Large intestine (tissue), 12 donors: ENCODE data around the gene SMAP1. TPM values are rescaled to one million over a fixed set of nuclear protein-coding genes. Genes with fewer than 3 reads are reported as not detected.
A peak's percentile ranks its signal among the peaks of the same experiment; 100 is the strongest.

Experiments used
- DNase-seq, 2 donors: peaks; one replicate each; pipeline versions ENCODE4 v3.0.0 to v3.0.0-alpha.2; 2013
- H3K27ac ChIP-seq: one replicate; pipeline ENCODE4 v1.5.1; 2013; ENCODE audit warnings: low read length
- H3K27me3 ChIP-seq: 2 replicates; pipeline ENCODE4 v1.6.1; 2013; ENCODE audit warnings: low read length; ENCODE audit not compliant: control insufficient read depth, insufficient read depth
- H3K36me3 ChIP-seq: 2 replicates; pipeline ENCODE4 v1.6.1; 2013; ENCODE audit warnings: low read length; ENCODE audit not compliant: control insufficient read depth, insufficient read depth
- H3K4me1 ChIP-seq: one replicate; pipeline ENCODE4 v1.6.1; 2013; ENCODE audit warnings: low read length; ENCODE audit not compliant: control insufficient read depth, insufficient read depth
- H3K4me3 ChIP-seq: one replicate; pipeline ENCODE4 v1.5.1; 2013; ENCODE audit warnings: low read length
- H3K9me3 ChIP-seq: one replicate; pipeline ENCODE4 v1.6.1; 2013; ENCODE audit warnings: mild to moderate bottlenecking, low read depth, low read length, moderate library complexity; ENCODE audit not compliant: control insufficient read depth
- WGBS: methylation state at CpG from one replicate; pipeline ENCODE4 v1.1.5; 2013; ENCODE audit warnings: low lambda C conversion rate; ENCODE audit not compliant: insufficient coverage; 5-methylcytosine and 5-hydroxymethylcytosine counted together
- long read RNA-seq, 11 donors: transcript quantifications; one replicate each; lab custom pipeline, GENCODE V29; 2026
- polyA plus RNA-seq: library from polyadenylated mRNA; unstranded; fragments of 120-200 nt; gene quantifications from one replicate; pipeline ENCODE4 v1.2.1, GENCODE V29; 2013

Gene SMAP1
- polyA plus RNA-seq: 38.9 TPM
- long read RNA-seq, donor 1, transcript SMAP1-201 (10 exons, 2,403 nt): major isoform, 7 of 14 reads
- long read RNA-seq, donor 1, partial matches to known transcripts: 6 of 14 reads
- long read RNA-seq, donor 1, other reads (novel, unspliced or antisense): 0 of 14 reads
- long read RNA-seq, donor 2, transcript SMAP1-201 (10 exons, 2,403 nt): major isoform, 6 of 37 reads
- long read RNA-seq, donor 2, partial matches to known transcripts: 30 of 37 reads
- long read RNA-seq, donor 2, other reads (novel, unspliced or antisense): 0 of 37 reads
- long read RNA-seq, donor 3, partial matches to known transcripts: 63 of 64 reads
- long read RNA-seq, donor 3, other reads (novel, unspliced or antisense): 0 of 64 reads
- long read RNA-seq, donor 4: 0 reads
- long read RNA-seq, donor 5, partial matches to known transcripts: 11 of 15 reads
- long read RNA-seq, donor 5, other reads (novel, unspliced or antisense): 0 of 15 reads
- long read RNA-seq, donor 6, partial matches to known transcripts: 59 of 63 reads
- long read RNA-seq, donor 6, other reads (novel, unspliced or antisense): 0 of 63 reads
- long read RNA-seq, donor 7: 0 reads
- long read RNA-seq, donor 8, partial matches to known transcripts: 28 of 34 reads
- long read RNA-seq, donor 8, other reads (novel, unspliced or antisense): 0 of 34 reads
- long read RNA-seq, donor 9, partial matches to known transcripts: 14 of 17 reads
- long read RNA-seq, donor 9, other reads (novel, unspliced or antisense): 0 of 17 reads
- long read RNA-seq, donor 10, partial matches to known transcripts: 26 of 28 reads
- long read RNA-seq, donor 10, other reads (novel, unspliced or antisense): 0 of 28 reads
- long read RNA-seq, donor 11, partial matches to known transcripts: 16 of 19 reads
- long read RNA-seq, donor 11, other reads (novel, unspliced or antisense): 0 of 19 reads

DNA sequence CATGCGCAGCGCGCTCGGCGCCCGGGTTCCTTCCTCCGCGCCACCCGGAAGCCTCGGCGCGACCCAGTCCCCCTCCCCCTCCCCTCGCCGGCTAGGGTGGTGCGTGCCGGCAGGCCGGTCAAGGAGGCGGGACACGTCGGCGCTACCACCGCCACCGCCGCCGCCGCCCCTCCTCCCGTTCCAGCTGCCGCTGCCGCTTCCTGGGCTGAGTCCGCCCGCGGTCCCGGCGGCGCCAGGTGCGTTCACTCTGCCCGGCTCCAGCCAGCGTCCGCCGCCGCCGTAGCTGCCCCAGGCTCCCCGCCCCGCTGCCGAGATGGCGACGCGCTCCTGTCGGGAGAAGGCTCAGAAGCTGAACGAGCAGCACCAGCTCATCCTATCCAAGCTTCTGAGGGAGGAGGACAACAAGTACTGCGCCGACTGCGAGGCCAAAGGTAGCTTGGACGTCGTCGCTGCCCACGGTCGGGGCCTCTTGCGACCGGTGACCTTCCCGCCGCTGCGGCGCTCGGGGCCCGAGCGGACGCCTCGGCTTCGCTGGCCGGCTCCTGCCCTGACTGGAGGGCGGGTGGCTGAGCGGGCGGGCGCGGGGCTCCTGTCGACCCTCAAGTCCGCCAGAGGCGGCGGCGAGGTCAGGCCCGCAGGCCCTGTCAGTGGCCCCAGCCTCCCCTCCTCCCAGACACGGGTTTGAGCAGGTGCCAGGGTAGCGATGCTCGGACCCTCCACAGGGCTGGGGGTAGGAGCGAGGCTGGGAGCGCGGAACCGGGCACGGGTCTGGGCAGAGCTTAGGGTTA is at the start of gene SMAP1:
Gene SMAP1, plus strand, starts transcription at position 173 of the 788 bp plus-strand sequence. Its CDS starts 141 bp downstream, at position 314.
- no peaks in the 10 kb centered on the region for H3K36me3 ChIP-seq
- H3K4me1 ChIP-seq: peaks cover 10% of the 10 kb centered on the region
- H3K27me3 ChIP-seq: no peaks in the 10 kb centered on the region
- DNase-seq: peak; percentile 95 to 96
- H3K9me3 ChIP-seq: no peaks in the 10 kb centered on the region
- H3K27ac ChIP-seq: peak within 1 kb of the TSS; percentile 93
- no CpG with 5 or more reads among the region's 90 CpGs for WGBS
- H3K4me3 ChIP-seq: peak within 1 kb of the TSS; percentile 69

DNA sequence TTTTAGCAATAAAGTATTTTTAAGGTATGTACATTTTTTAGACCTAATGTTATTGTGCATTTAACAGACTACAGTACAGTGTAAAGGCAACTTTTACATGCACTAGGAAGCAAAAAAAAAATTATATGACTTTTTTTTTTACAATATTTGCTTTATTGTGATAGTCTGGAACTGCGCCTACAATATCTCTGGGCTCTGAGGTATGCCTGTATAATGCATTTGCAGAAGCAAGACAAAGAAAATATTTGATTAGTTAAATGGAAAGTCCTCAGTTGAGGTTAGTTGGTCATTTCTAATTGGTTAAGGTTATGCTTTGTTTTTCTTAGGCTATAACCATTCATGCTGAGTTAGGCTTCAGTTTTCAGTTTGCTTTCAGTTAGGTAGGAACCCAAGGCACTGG is 46.9 kb upstream of the SMAP1 start:
- no peak overlapping the region for H3K27ac ChIP-seq
- H3K4me1 ChIP-seq: no peaks in the 10 kb centered on the region
- no peaks in the 10 kb centered on the region for H3K27me3 ChIP-seq
- DNase-seq: no peak
- no CpG with 5 or more reads among the region's 1 CpG for WGBS
- H3K4me3 ChIP-seq: no peak overlapping the region
- H3K36me3 ChIP-seq: no peaks in the 10 kb centered on the region
- H3K9me3 ChIP-seq: no peaks in the 10 kb centered on the region

DNA sequence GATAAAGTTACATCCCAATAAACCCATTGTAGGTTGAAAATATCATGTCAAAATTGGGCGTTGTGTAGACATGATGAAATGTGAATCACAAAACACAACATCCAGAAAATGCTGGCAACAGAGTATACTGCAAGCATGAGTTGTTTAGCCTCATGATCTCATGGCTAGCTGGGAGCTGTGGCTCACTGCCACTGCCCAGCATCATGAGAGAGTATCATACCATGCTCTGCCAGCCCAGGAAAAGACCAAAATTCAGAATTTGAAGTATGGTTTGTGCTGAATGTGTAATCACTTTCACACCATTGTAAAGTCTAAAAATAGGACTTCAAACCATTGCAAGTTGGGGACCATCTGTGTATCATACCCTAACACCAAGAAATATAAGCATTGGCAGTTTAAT is 45.2 kb upstream of the SMAP1 start:
- WGBS: no CpG with 5 or more reads among the region's 1 CpG
- Histone ChIP-seq H3K36me3 (no peaks in the 10 kb centered on the region), H3K27ac (no peak overlapping the region), H3K4me1 (no peaks in the 10 kb centered on the region), H3K9me3 (no peaks in the 10 kb centered on the region), H3K4me3 (no peak overlapping the region), H3K27me3 (no peaks in the 10 kb centered on the region)
- DNase-seq: no peak

DNA sequence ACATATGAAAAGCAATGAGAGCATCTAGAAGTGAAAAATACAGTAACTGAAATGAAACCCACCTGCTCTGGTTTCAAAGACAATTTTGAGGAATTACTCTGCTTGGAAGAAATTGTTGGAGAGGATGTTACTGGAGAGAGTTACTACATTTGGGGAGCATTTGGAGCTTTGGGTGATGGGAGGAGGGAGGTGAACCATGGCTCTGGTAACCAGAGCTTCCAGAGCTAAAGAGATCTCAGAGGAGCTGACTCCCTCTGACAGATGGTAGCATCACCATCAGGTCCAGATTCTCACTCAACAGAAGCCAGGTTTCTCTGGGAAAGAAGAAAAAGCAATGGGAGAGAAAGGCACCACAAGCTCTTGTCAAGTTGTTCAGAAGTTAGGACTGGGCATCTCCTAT is 42.2 kb upstream of the SMAP1 start:
- H3K4me1 ChIP-seq: no peaks in the 10 kb centered on the region
- H3K27me3 ChIP-seq: no peaks in the 10 kb centered on the region

DNA sequence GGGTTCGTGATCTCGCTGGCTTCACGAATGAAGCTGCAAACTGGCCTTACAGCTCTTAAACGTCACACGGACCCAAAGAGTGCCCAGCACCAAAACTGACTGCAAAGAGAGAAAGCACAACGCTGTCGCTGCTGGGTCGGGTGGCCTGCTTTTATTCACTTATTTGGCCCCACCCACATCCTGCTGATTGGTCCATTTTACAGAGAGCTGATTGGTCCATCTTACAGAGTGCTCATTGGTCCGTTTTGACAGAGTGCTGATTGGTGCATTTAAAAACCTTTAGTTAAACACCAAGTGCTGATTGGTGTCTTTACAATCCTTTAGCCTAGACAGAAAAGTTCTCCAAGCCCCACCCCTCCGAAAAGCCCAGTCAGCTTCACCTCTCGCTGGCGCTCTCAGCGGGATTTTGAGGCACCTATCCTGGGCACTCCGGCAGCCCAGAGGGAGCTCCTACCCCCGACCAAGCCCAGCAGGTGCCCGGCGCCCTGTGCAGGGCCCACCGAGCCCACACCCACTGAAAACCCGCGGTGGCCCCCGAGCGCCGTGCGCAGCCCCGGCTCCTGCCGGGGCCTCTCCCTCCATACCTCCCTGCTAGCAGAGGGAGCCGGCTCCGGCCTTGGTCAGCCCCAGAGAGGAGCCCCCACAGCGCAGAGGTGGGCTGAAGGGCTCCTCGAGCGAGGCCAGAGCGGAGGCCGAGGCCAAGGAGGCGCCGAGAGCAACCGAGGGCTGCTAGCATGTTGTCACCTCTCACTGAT is 40.0 kb upstream of the SMAP1 start:
- DNase-seq: no peak
- H3K9me3 ChIP-seq: peaks cover 4% of the 10 kb centered on the region
- WGBS: 100% methylated on average over 1 of the region's 36 CpGs
- no peak overlapping the region for H3K27ac ChIP-seq
- no peaks in the 10 kb centered on the region for H3K36me3 ChIP-seq
- no peaks in the 10 kb centered on the region for H3K4me1 ChIP-seq
- H3K27me3 ChIP-seq: no peaks in the 10 kb centered on the region
- no peak overlapping the region for H3K4me3 ChIP-seq

More for the DNA sequence above, 42.2 kb upstream of the SMAP1 start:
- Histone ChIP-seq H3K4me3 (no peak overlapping the region), H3K9me3 (peaks cover 4% of the 10 kb centered on the region), H3K36me3 (no peaks in the 10 kb centered on the region), H3K27ac (no peak overlapping the region)
- no peak for DNase-seq

DNA sequence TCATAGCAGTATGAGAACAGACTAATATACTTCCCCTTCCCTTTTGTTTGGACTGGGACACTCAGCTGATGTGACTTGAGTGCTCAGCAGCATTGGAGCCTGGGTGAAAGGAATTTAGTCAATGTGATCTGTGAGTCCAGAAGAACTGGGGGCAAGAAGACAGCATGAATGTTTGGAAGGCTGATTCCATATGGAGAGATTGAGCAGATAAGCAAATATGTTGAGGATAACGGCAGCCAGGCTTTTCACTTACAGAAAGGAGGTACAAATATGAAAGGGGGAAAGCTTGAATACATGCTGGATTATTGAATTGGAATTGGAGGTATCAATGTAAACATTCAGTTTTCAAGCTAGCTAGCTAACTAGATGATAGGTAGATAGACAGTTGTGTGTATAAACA is 37.8 kb upstream of the SMAP1 start:
- no peaks in the 10 kb centered on the region for H3K36me3 ChIP-seq
- 43% methylated on average over 1 of the region's 1 CpG for WGBS
- no peak for DNase-seq
- no peaks in the 10 kb centered on the region for H3K27me3 ChIP-seq
- peaks cover 4% of the 10 kb centered on the region for H3K9me3 ChIP-seq
- H3K4me1 ChIP-seq: no peaks in the 10 kb centered on the region
- H3K27ac ChIP-seq: no peak overlapping the region
- H3K4me3 ChIP-seq: no peak overlapping the region

DNA sequence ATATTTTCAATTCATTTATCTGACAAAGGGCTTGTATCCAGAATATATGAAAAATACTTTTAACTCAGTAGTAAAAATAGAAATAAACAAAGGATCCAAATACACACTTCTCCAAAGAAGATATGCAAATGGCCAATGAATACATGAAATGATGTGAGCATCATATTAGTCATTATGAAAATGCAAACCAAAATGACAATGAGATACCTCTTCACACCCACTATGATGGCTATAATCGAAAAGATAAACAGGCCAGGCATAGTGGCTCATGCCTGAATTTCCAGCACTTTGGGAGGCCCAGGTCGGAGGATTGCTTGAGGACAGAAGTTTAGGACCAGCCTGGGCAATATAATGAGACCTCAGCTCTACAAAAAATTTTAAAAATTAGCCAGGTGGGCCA is 33.8 kb upstream of the SMAP1 start:
- Histone ChIP-seq H3K4me1 (no peaks in the 10 kb centered on the region), H3K27ac (no peak overlapping the region), H3K4me3 (no peak overlapping the region), H3K27me3 (no peaks in the 10 kb centered on the region), H3K9me3 (no peaks in the 10 kb centered on the region), H3K36me3 (no peaks in the 10 kb centered on the region)
- no CpG with 5 or more reads among the region's 2 CpGs for WGBS
- DNase-seq: no peak

DNA sequence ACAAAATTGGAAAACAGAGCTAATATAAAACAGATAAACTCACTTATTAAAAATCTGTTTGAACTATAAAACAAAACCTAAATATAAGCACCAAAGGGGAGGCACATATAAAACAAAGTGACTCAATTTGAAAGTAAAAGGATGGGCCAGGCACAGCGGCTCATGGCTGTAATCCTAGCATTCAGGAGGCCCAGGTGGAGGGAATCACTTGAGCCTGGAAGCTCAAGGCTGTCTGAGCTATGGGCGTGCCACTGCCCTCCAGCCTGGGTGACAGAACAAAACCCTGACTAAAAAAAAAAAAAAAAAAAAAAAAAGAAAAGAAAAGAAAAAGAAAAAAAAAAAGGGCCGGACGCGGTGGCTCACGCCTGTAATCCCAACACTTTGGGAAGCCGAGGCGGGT is 31.1 kb upstream of the SMAP1 start:
- Histone ChIP-seq H3K27ac (no peak overlapping the region), H3K36me3 (no peaks in the 10 kb centered on the region), H3K4me1 (no peaks in the 10 kb centered on the region), H3K4me3 (no peak overlapping the region), H3K27me3 (no peaks in the 10 kb centered on the region), H3K9me3 (no peaks in the 10 kb centered on the region)
- no peak for DNase-seq
- no CpG with 5 or more reads among the region's 8 CpGs for WGBS

DNA sequence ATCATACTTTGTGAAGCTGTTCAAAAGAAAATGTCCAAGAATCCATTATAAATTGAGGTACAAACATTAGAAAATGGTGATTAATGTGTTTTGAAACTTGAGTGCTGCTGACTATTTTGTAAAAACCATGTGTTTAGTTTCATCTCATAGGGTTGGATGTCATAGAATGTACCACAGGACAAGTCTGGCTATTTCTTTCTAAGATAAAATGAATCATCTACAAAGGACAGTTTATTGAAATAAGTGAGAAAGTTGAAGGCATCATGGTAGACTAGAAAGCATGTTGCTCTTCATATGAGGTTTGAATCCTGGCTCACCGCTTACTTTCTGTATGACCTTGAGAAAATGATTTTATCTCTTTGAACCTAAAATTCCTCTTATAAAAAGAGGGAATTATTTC is 29.2 kb upstream of the SMAP1 start:
- WGBS: no CpG with 5 or more reads among the region's 1 CpG
- Histone ChIP-seq H3K4me3 (no peak overlapping the region), H3K27ac (no peak overlapping the region), H3K36me3 (no peaks in the 10 kb centered on the region), H3K4me1 (no peaks in the 10 kb centered on the region), H3K27me3 (no peaks in the 10 kb centered on the region), H3K9me3 (no peaks in the 10 kb centered on the region)
- DNase-seq: no peak
